Measurements from ENCODE around the gene MYO9A. TPM values are rescaled to one million over a fixed set of nuclear protein-coding genes. Genes with fewer than 3 reads are reported as not detected.

Gene MYO9A
- total RNA-seq, 1 experiment from 2014 or later = 41.6 TPM

GRCh38 chr15:72033711-72034110, 84.2 kb downstream of the MYO9A start:
- BruUV-seq (replicated peaks) = no TSS peak
- Histone ChIP-seq H3K36me3 (ENCODE audit: control insufficient read depth, insufficient read depth, low read length) (no peaks in the 10 kb centered on the region), H3K4me1 (ENCODE audit: control insufficient read depth, insufficient read depth, low read length) (no peaks in the 10 kb centered on the region), H3K4me3 (ENCODE audit: low read depth in 2 of 2, low read length in 2 of 2) (no peak overlapping the region), H3K27ac (ENCODE audit: low read length) (no peak overlapping the region), H3K9me3 (ENCODE audit: control insufficient read depth, insufficient read depth, low read depth, low read length) (no peaks in the 10 kb centered on the region), H3K27me3 (ENCODE audit: control insufficient read depth, insufficient read depth, low read length) (no peaks in the 10 kb centered on the region)
- CTCF ChIA-PET = no interaction called here
- no peak for ATAC-seq
- DNase-seq (ENCODE audit: low read depth, low spot score) = no peak
- intact Hi-C loops (cut with micrococcal nuclease; ENCODE audit: unreplicated experiment) = no loop called here
- no peak for TF ChIP-seq CTCF (IDR thresholded peaks at IDR 0.05)
- TF ChIP-seq SIN3A (IDR thresholded peaks at IDR 0.05; ENCODE audit: borderline replicate concordance, insufficient read depth, low read depth, low read length) = no peak
- no peak for TF ChIP-seq POLR2AphosphoS5 (IDR thresholded peaks at IDR 0.05; ENCODE audit: low read depth, low read length)
- no peak for TF ChIP-seq TCF7L2 (IDR thresholded peaks at IDR 0.05; ENCODE audit: low read depth, low read length)
- TF ChIP-seq REST (IDR thresholded peaks at IDR 0.05; ENCODE audit: insufficient read depth in 1 of 2, low read depth in 2 of 2, low read length in 1 of 2) = no peak
- POLR2A ChIA-PET = no interaction called here
- in situ Hi-C loops (cut with HindIII; ENCODE audit: low pct_unique_long_range_greater_than_20kb, low sequenced_read_pairs) = no loop called here

- H3K9me3 ChIP-seq (ENCODE audit: control insufficient read depth, insufficient read depth, low read depth, low read length) = no peaks in the 10 kb centered on the region
- H3K27me3 ChIP-seq (ENCODE audit: control insufficient read depth, insufficient read depth, low read length) = no peaks in the 10 kb centered on the region
- no TSS peak for BruUV-seq (replicated peaks)
- in situ Hi-C loops (cut with HindIII; ENCODE audit: low pct_unique_long_range_greater_than_20kb, low sequenced_read_pairs) (no loop called here), intact Hi-C loops (cut with micrococcal nuclease; ENCODE audit: unreplicated experiment) (no loop called here)
- DNase-seq (ENCODE audit: low read depth, low spot score) = no peak
- no peaks in the 10 kb centered on the region for H3K4me1 ChIP-seq (ENCODE audit: control insufficient read depth, insufficient read depth, low read length)
- no peaks in the 10 kb centered on the region for H3K36me3 ChIP-seq (ENCODE audit: control insufficient read depth, insufficient read depth, low read length)
- no peak overlapping the region for H3K27ac ChIP-seq (ENCODE audit: low read length)
- CTCF ChIA-PET = no interaction called here
- POLR2A ChIA-PET = no interaction called here
- no peak overlapping the region for H3K4me3 ChIP-seq (ENCODE audit: low read depth in 2 of 2, low read length in 2 of 2)
- TF ChIP-seq POLR2AphosphoS5 (IDR thresholded peaks at IDR 0.05; ENCODE audit: low read depth, low read length) (no peak), REST (IDR thresholded peaks at IDR 0.05; ENCODE audit: insufficient read depth in 1 of 2, low read depth in 2 of 2, low read length in 1 of 2) (no peak)
- ATAC-seq = no peak
Observed at GRCh38 chr15:72033285-72033684, 84.7 kb downstream of the MYO9A start.

Measured in Panc1 (cell line).